ENCODE measurements around the gene OR9A4.

OR9A4 gene

DNA sequence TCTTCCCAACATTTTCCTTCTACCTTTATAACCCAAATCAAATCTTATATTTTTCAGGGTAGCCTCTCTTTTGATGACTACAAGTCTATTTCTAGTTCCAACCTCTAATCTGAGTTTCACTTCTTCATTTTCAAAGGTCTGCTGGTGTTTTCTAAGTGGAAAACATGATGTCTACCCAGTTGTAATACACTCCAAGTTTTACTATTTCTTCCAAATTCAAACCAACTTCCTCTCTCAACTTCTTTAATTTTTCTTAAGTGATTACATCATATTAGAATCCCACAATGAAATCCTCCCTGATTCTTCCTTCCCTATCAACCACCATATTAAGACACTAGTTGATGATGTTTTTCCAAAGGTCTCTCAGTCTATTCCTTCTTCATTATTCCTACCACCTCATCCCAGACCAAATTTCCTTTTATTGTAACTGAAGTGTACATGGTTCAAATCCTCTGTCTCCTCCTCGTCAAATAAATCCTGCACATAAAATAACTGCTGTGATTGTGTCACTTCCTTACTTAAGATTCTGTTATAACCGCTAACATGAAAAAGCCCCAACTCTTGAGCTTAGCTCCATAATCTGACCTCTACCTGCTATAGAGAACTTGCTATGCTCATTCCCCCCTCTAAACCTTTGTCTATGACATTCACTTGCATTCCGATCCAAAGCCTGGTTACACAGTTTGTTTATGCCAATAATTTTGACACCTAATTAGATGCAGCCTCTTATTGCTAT is 44.7 kb downstream of the OR9A4 start:
- no peaks in the 10 kb centered on the region for H3K27me3 Mint-ChIP-seq (ENCODE audit: low read depth)
- H3K4me3 Mint-ChIP-seq: no peak overlapping the region
- no peaks in the 10 kb centered on the region for H3K36me3 Mint-ChIP-seq (ENCODE audit: low read depth)
- H3K4me1 Mint-ChIP-seq (ENCODE audit: low read depth): no peaks in the 10 kb centered on the region
- no peaks in the 10 kb centered on the region for H3K9me3 Mint-ChIP-seq
- no peak overlapping the region for H3K27ac Mint-ChIP-seq

Data from T-helper 1 cell treated with Interleukin-12 subunit alpha and Interleukin-12 subunit beta and Interleukin-4 antibody, amounts not matched to agents 30 μg/mL and 1 μg/mL, for 36 hours (primary cell).